ENCODE data around the gene NOTCH1.
A peak's percentile ranks its signal among the peaks of the same experiment; 100 is the strongest.

DNA sequence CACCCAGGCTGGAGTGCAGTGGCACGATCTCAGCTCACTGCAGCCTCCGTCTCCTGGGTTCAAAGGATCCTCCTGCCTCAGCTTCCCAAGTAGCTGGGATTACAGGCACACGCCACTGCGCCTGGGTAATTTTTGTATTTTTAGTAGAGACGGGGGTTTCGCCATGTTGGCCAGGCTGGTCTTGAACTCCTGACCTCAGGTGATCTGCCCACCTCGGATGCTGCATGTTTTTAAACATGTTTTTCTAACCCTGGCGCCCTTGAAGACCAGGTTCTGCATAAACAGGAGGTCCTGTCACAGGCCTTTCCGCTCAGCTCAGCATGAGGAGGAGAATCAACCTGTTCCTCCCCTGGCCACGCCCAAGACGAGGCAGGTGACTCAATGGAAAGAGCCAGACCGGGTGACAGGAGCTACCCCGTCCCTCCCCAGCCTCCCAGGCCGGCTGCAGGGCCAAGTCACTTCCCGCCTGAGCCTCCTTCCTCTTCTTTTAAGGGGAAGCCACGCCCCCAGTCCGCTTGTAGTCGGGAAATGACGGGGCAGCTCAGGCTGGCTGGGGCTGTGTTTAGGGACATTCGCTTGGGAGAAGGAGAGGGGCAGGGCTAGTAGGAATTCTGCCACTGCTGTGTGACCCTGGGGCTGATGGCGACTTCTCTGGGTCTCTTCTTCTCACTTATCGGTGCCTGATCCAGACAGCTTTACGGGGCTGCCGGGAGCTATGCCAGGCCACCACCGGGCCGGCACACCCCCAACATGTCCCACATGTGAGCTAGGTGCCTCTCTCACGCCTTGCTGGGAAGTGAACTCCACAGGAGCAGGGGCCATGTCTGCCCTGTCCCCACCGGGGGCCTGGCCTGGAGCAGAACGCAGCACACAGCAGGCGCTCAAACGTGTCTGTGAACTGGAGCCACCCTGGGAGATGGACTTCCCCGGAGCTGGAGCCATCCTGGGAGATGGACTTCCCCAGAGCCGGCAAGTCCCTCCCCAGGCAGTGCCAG, 6.1 kb downstream of the NOTCH1 start:
- TF ChIP-seq, protein P1, sequence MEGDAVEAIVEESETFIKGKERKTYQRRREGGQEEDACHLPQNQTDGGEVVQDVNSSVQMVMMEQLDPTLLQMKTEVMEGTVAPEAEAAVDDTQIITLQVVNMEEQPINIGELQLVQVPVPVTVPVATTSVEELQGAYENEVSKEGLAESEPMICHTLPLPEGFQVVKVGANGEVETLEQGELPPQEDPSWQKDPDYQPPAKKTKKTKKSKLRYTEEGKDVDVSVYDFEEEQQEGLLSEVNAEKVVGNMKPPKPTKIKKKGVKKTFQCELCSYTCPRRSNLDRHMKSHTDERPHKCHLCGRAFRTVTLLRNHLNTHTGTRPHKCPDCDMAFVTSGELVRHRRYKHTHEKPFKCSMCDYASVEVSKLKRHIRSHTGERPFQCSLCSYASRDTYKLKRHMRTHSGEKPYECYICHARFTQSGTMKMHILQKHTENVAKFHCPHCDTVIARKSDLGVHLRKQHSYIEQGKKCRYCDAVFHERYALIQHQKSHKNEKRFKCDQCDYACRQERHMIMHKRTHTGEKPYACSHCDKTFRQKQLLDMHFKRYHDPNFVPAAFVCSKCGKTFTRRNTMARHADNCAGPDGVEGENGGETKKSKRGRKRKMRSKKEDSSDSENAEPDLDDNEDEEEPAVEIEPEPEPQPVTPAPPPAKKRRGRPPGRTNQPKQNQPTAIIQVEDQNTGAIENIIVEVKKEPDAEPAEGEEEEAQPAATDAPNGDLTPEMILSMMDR (IDR thresholded peaks at IDR 0.05) = no peak
- TF ChIP-seq POLR2A (IDR thresholded peaks at IDR 0.05) = peak in 1 of 2 donors; percentile 34

All from adrenal gland (tissue), 5 donors.